Endothelial cell of umbilical vein (primary cell): ENCODE measurements around the gene MAST1.

ENCODE experiments used
- CTCF ChIP-seq, 2 donors: IDR thresholded peaks; 1 replicate in 1 of 2; 2 replicates in 1 of 2; pipeline ENCODE4 v1.5.1; 2011; ENCODE audit warnings: low read length in 2 of 2, mild to moderate bottlenecking in 2 of 2, moderate library complexity in 2 of 2, control low read depth in 1 of 2, inconsistent platforms in 1 of 2, low read depth in 1 of 2; ENCODE audit not compliant: insufficient read depth in 1 of 2; ENCODE audit errors: extremely low read depth in 1 of 2
- GATA2 ChIP-seq: IDR thresholded peaks from 2 replicates; pipeline ENCODE4 v1.7.0; 2011; ENCODE audit warnings: low read depth, mild to moderate bottlenecking, moderate library complexity, mixed read lengths, low read length; ENCODE audit not compliant: insufficient read length, insufficient read depth
- POLR2AphosphoS5 ChIP-seq: IDR thresholded peaks from 2 replicates; pipeline ENCODE4 v1.6.1; 2012; ENCODE audit warnings: low read depth, mild to moderate bottlenecking, control low read depth, low read length, moderate library complexity; ENCODE audit not compliant: insufficient read depth

GRCh38 chr19:12893582-12893981 is 55.3 kb downstream of the MAST1 start:
- TF ChIP-seq POLR2AphosphoS5 (no peak), GATA2 (no peak), CTCF (IDR thresholded peaks at IDR 0.05; ENCODE audit: extremely low read depth in 1 of 2, insufficient read depth in 1 of 2, low read depth in 1 of 2, low read length in 2 of 2) (no peak)
